ENCODE results near the gene ATP6V0A4. TPM values are rescaled to one million over a fixed set of nuclear protein-coding genes. Genes with fewer than 3 reads are reported as not detected.
A peak's percentile ranks its signal among the peaks of the same experiment; 100 is the strongest.

The ATP6V0A4 gene
- total and polyA plus RNA-seq, 4 experiments from 2014 or later, result not detected

DNA sequence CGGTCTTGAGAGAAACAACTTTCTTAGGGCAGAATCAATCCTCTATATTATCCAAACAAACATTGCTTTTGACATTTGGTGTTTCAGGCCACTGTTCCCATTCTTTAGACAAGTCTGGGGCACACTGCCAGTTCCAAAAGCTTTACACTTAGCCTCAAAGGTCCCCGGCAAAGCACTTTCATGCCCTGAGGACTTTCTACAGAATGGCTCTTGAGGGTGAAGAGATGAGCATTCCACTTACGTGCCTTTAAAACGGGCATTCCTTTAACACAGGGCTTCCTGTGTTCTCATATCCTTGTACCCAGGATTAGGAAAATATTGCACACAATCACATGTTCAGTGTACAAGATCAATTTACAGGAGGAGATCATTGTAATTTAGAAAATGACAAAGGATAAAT, 13.3 kb downstream of the ATP6V0A4 start:
- Histone ChIP-seq H3K27me3 (ENCODE audit: insufficient read depth, low read length) (no peaks in the 10 kb centered on the region), H3K9me3 (ENCODE audit: control insufficient read depth in 1 of 2, low read length in 2 of 2) (no peaks in the 10 kb centered on the region), H3K27ac (ENCODE audit: low read depth, low read length) (no peak overlapping the region), H3K4me1 (ENCODE audit: insufficient read depth, low read length) (no peaks in the 10 kb centered on the region), H3K36me3 (ENCODE audit: insufficient read depth, low read length) (no peaks in the 10 kb centered on the region), H3K4me3 (ENCODE audit: low read length in 2 of 2) (no peak overlapping the region)
- no peak overlapping the region for H3K27ac Mint-ChIP-seq
- peaks cover 8 to 10% of the 10 kb centered on the region in 2 donors for H3K27me3 Mint-ChIP-seq
- peaks cover 4 to 5% of the 10 kb centered on the region in 2 donors for H3K36me3 Mint-ChIP-seq
- no peak for DNase-seq
- peaks cover 0 to 3% (median 0%) of the 10 kb centered on the region in 4 donors for H3K4me1 Mint-ChIP-seq
- POLR2A ChIA-PET (ENCODE audit: partially characterized antibody), result no interaction called here
- intact Hi-C loops (cut with micrococcal nuclease), result no loop called here
- CTCF ChIA-PET (ENCODE audit: partially characterized antibody), result no interaction called here
- peaks cover 6 to 18% (median 16%) of the 10 kb centered on the region in 8 donors for H3K9me3 Mint-ChIP-seq
- H3K4me3 Mint-ChIP-seq, result no peak overlapping the region

DNA sequence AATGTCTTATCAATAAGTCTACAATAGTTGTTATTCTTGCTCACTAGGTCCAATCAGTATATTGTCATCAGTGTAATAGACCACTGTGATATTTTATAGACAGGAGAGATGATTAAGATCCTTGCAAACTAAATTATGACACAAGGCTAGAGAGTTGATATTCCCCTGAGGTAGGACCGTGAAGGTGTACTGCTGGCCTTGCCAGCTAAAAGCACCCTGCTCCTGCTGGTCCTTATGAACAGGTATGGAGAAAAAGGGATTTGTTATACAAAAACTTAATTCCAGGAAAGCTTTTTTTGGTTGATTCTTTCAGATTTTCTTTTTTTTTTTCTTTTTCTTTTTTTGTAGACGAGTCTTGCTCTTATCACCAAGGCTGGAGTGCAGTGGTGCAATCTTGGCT, 17.0 kb downstream of the ATP6V0A4 start:
- Histone ChIP-seq H3K27ac (ENCODE audit: low read depth, low read length) (no peak overlapping the region), H3K9me3 (ENCODE audit: control insufficient read depth in 1 of 2, low read length in 2 of 2) (no peaks in the 10 kb centered on the region), H3K27me3 (ENCODE audit: insufficient read depth, low read length) (no peaks in the 10 kb centered on the region), H3K4me3 (ENCODE audit: low read length in 2 of 2) (no peak overlapping the region), H3K36me3 (ENCODE audit: insufficient read depth, low read length) (no peaks in the 10 kb centered on the region), H3K4me1 (ENCODE audit: insufficient read depth, low read length) (no peaks in the 10 kb centered on the region)
- POLR2A ChIA-PET (ENCODE audit: partially characterized antibody), result no interaction called here
- peaks cover 0 to 3% (median 0%) of the 10 kb centered on the region in 4 donors for H3K4me1 Mint-ChIP-seq
- H3K36me3 Mint-ChIP-seq, result peaks cover 0 to 5% of the 10 kb centered on the region in 2 donors
- H3K4me3 Mint-ChIP-seq, result no peak overlapping the region
- H3K27ac Mint-ChIP-seq, result no peak overlapping the region
- CTCF ChIA-PET (ENCODE audit: partially characterized antibody), result no interaction called here
- H3K27me3 Mint-ChIP-seq, result peaks cover 7 to 10% of the 10 kb centered on the region in 2 donors
- peaks cover 0 to 10% (median 4%) of the 10 kb centered on the region in 8 donors for H3K9me3 Mint-ChIP-seq
- no peak for DNase-seq
- intact Hi-C loops (cut with micrococcal nuclease), result no loop called here

DNA sequence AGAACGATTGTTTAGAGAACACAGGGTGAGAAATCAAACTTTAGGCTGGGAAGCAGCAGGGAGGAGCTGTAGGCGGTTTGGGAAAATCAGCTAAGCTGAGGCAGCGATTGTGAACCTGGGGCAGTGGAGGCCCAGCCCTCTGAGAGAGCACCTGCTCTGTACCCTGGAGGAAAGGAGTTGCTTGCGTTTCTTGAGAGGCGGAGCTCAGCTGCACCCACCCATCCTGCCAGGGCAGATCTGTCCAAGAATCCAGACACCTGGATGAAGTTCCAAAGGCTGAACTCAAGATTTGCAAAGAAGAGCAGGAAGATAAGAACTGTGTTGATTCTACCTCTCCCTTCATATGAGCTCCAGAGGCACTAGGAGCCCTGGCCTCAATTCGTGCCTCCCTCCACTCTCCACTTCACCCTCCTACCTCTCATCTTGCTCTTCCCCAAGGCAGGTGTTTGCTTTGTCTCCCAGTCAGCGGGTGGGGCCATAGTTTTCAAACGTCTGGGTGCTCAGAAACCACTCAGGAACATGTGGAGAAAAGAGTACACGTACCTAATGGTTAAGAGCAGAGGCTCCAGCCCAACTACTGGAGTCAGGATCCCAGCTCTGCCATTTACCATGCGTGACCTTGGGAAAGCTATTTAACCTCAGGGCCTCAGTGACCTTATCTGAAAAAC, 21.7 kb downstream of the ATP6V0A4 start:
- H3K4me1 Mint-ChIP-seq, result no peaks in the 10 kb centered on the region

DNA sequence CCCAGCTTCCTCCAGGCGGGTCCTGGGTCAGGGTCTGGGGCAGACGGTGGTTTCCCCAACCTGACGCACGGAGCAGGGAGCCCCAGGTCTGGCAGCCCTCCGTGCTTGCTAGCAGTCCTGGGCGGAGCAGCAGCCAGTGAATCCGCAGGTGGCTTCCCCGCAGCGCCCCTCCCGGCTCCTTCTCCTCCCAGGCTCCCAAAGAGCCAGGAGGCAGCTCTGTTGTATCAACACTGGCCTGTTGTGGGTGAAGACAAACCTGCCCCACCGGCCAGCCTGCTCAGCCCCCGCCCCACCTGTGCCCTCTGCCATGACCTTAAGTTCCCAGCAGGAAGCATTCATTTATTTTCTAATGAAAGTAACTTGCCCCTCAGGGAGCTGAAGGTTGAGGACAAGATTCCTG, 24.2 kb downstream of the ATP6V0A4 start:
- Histone ChIP-seq H3K36me3 (ENCODE audit: insufficient read depth, low read length) (no peaks in the 10 kb centered on the region), H3K27ac (ENCODE audit: low read depth, low read length) (no peak overlapping the region), H3K9me3 (ENCODE audit: control insufficient read depth in 1 of 2, low read length in 2 of 2) (no peaks in the 10 kb centered on the region), H3K27me3 (ENCODE audit: insufficient read depth, low read length) (no peaks in the 10 kb centered on the region), H3K4me1 (ENCODE audit: insufficient read depth, low read length) (no peaks in the 10 kb centered on the region), H3K4me3 (ENCODE audit: low read length in 2 of 2) (no peak overlapping the region)
- ChIA-PET CTCF (ENCODE audit: partially characterized antibody) (interaction anchor here (1.1 kb wide), 1 partner anchor 21 kb away, joined by 3 read pairs; no protein-coding TSS in a partner anchor), POLR2A (ENCODE audit: partially characterized antibody) (no interaction called here)
- H3K27ac Mint-ChIP-seq, result no peak overlapping the region
- intact Hi-C loops (cut with micrococcal nuclease), result no loop called here
- peaks cover 3 to 7% of the 10 kb centered on the region in 2 donors for H3K27me3 Mint-ChIP-seq
- DNase-seq, result no peak
- H3K36me3 Mint-ChIP-seq, result no peaks in the 10 kb centered on the region
- no peaks in the 10 kb centered on the region for H3K4me1 Mint-ChIP-seq
- no peak overlapping the region for H3K4me3 Mint-ChIP-seq
- H3K9me3 Mint-ChIP-seq, result no peaks in the 10 kb centered on the region

More for the DNA sequence above, 21.7 kb downstream of the ATP6V0A4 start:
- peaks cover 0 to 3% (median 0%) of the 10 kb centered on the region in 8 donors for H3K9me3 Mint-ChIP-seq
- no peaks in the 10 kb centered on the region for H3K36me3 Mint-ChIP-seq
- intact Hi-C loops (cut with micrococcal nuclease), result no loop called here
- H3K27ac Mint-ChIP-seq, result peak overlapping the region in 1 of 7 donors; percentile 57
- ChIA-PET CTCF (ENCODE audit: partially characterized antibody) (no interaction called here), POLR2A (ENCODE audit: partially characterized antibody) (no interaction called here)
- no peaks in the 10 kb centered on the region for H3K4me1 ChIP-seq (ENCODE audit: insufficient read depth, low read length)
- no peak for DNase-seq
- H3K9me3 ChIP-seq (ENCODE audit: control insufficient read depth in 1 of 2, low read length in 2 of 2), result no peaks in the 10 kb centered on the region
- peaks cover 1 to 3% of the 10 kb centered on the region in 2 donors for H3K27me3 Mint-ChIP-seq
- no peaks in the 10 kb centered on the region for H3K36me3 ChIP-seq (ENCODE audit: insufficient read depth, low read length)
- no peak overlapping the region for H3K27ac ChIP-seq (ENCODE audit: low read depth, low read length)
- no peak overlapping the region for H3K4me3 Mint-ChIP-seq
- no peak overlapping the region for H3K4me3 ChIP-seq (ENCODE audit: low read length in 2 of 2)
- no peaks in the 10 kb centered on the region for H3K27me3 ChIP-seq (ENCODE audit: insufficient read depth, low read length)

DNA sequence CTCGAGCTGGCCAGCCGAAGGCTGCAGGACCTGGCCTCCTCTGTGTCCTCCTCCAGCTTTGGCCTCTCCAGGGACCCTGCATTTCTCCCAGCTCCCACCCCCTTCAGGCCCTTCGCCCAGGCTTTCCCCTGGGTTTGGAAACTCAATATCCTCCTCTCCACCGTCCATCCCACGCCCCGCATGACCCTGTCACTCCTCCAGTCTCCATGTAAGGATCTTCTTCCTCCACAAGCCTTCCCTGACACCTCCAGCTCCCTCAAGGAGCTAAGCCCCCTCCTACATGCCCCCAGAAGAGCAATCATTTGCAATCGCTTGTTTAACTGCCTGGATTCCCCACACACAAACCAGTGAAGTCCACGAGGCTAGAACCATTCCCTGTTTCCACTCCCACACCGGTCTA, 24.8 kb downstream of the ATP6V0A4 start:
- Mint-ChIP-seq H3K27me3 (peaks cover 3 to 7% of the 10 kb centered on the region in 2 donors), H3K36me3 (no peaks in the 10 kb centered on the region), H3K4me3 (no peak overlapping the region), H3K27ac (peak overlapping the region in 1 of 7 donors; percentile 18), H3K9me3 (no peaks in the 10 kb centered on the region), H3K4me1 (no peaks in the 10 kb centered on the region)
- intact Hi-C loops (cut with micrococcal nuclease), result no loop called here
- no peak overlapping the region for H3K27ac ChIP-seq (ENCODE audit: low read depth, low read length)
- DNase-seq, result no peak
- ChIA-PET CTCF (ENCODE audit: partially characterized antibody) (interaction anchor here (1.1 kb wide), 1 partner anchor 20 kb away, joined by 3 read pairs; no protein-coding TSS in a partner anchor), POLR2A (ENCODE audit: partially characterized antibody) (no interaction called here)
- H3K4me3 ChIP-seq (ENCODE audit: low read length in 2 of 2), result no peak overlapping the region
- H3K36me3 ChIP-seq (ENCODE audit: insufficient read depth, low read length), result no peaks in the 10 kb centered on the region
- H3K9me3 ChIP-seq (ENCODE audit: control insufficient read depth in 1 of 2, low read length in 2 of 2), result no peaks in the 10 kb centered on the region
- no peaks in the 10 kb centered on the region for H3K4me1 ChIP-seq (ENCODE audit: insufficient read depth, low read length)
- H3K27me3 ChIP-seq (ENCODE audit: insufficient read depth, low read length), result no peaks in the 10 kb centered on the region

- peaks cover 2 to 7% of the 10 kb centered on the region in 2 donors for H3K27me3 Mint-ChIP-seq
- H3K9me3 Mint-ChIP-seq, result no peaks in the 10 kb centered on the region
- no peaks in the 10 kb centered on the region for H3K4me1 Mint-ChIP-seq
- H3K27ac Mint-ChIP-seq, result no peak overlapping the region
- Histone ChIP-seq H3K4me3 (ENCODE audit: low read length in 2 of 2) (no peak overlapping the region), H3K36me3 (ENCODE audit: insufficient read depth, low read length) (no peaks in the 10 kb centered on the region), H3K4me1 (ENCODE audit: insufficient read depth, low read length) (no peaks in the 10 kb centered on the region), H3K27me3 (ENCODE audit: insufficient read depth, low read length) (no peaks in the 10 kb centered on the region), H3K27ac (ENCODE audit: low read depth, low read length) (no peak overlapping the region), H3K9me3 (ENCODE audit: control insufficient read depth in 1 of 2, low read length in 2 of 2) (no peaks in the 10 kb centered on the region)
- intact Hi-C loops (cut with micrococcal nuclease), result no loop called here
- DNase-seq, result no peak
- H3K4me3 Mint-ChIP-seq, result no peak overlapping the region
- no peaks in the 10 kb centered on the region for H3K36me3 Mint-ChIP-seq
- ChIA-PET POLR2A (ENCODE audit: partially characterized antibody) (no interaction called here), CTCF (ENCODE audit: partially characterized antibody) (interaction anchor here (1.2 kb wide), 1 partner anchor 32 kb away, joined by 5 read pairs; no protein-coding TSS in a partner anchor)
Observed at GRCh38 chr7:138770904-138771303, 27.1 kb downstream of the ATP6V0A4 start.

DNA sequence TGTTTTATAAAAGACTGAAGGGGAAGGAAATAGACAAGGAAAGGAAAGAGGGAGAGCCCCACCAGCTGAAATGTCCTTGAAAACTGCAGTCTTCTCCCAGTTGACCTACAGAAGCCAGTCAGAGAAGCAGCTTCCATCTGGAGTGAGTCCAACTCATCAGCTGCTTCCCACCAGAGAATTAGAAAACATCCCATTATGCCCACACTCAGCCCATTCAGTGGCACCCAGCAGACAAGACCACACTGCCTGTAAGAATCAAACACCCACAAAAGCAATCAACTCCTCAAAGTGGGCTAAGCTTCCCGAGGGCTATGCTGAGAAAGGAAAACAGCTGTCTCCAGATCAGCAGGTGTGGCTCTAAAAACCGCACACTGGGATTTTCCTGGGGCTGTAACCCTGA, 29.8 kb downstream of the ATP6V0A4 start:
- H3K27ac Mint-ChIP-seq, result peak overlapping the region in 1 of 7 donors; percentile 84
- CTCF ChIA-PET (ENCODE audit: partially characterized antibody), result interaction anchor here (1.2 to 2.2 kb wide), 2 partner anchors 13 to 29 kb away, joined by 3 to 5 read pairs; no protein-coding TSS in a partner anchor

More for the DNA sequence above, 29.8 kb downstream of the ATP6V0A4 start:
- H3K27me3 Mint-ChIP-seq, result peaks cover 2 to 6% of the 10 kb centered on the region in 2 donors
- Histone ChIP-seq H3K9me3 (ENCODE audit: control insufficient read depth in 1 of 2, low read length in 2 of 2) (no peaks in the 10 kb centered on the region), H3K27me3 (ENCODE audit: insufficient read depth, low read length) (no peaks in the 10 kb centered on the region), H3K4me3 (ENCODE audit: low read length in 2 of 2) (no peak overlapping the region), H3K36me3 (ENCODE audit: insufficient read depth, low read length) (no peaks in the 10 kb centered on the region), H3K27ac (ENCODE audit: low read depth, low read length) (no peak overlapping the region), H3K4me1 (ENCODE audit: insufficient read depth, low read length) (no peaks in the 10 kb centered on the region)
- POLR2A ChIA-PET (ENCODE audit: partially characterized antibody), result no interaction called here
- H3K4me1 Mint-ChIP-seq, result no peaks in the 10 kb centered on the region
- no peak for DNase-seq
- intact Hi-C loops (cut with micrococcal nuclease), result no loop called here
- no peak overlapping the region for H3K4me3 Mint-ChIP-seq
- no peaks in the 10 kb centered on the region for H3K36me3 Mint-ChIP-seq
- H3K9me3 Mint-ChIP-seq, result no peaks in the 10 kb centered on the region
